KMS-11 (cell line): ENCODE data around the gene NKX1-1.

Experiments used
- H2AFZ ChIP-seq: fragments of 200-600 bp; sonication (generic); 2 replicates; pipeline ENCODE4 v1.6.1; 2016; ENCODE audit warnings: antibody characterized with exemption, mixed run types, low read depth
- H3K27ac ChIP-seq: fragments of 200-600 bp; sonication (generic); 2 replicates; pipeline ENCODE4 v1.6.1; 2016; ENCODE audit warnings: mild to moderate bottlenecking, mixed run types
- H3K27me3 ChIP-seq: fragments of 200-600 bp; sonication (generic); 2 replicates; pipeline ENCODE4 v1.6.1; 2017; ENCODE audit warnings: mild to moderate bottlenecking, low read depth, mixed run types, moderate library complexity; ENCODE audit not compliant: insufficient read depth
- H3K36me3 ChIP-seq: fragments of 200-600 bp; sonication (generic); 2 replicates; pipeline ENCODE4 v1.6.1; 2017; ENCODE audit warnings: mild to moderate bottlenecking, mixed run types; ENCODE audit not compliant: insufficient read depth
- H3K4me1 ChIP-seq: fragments of 200-600 bp; sonication (generic); 2 replicates; pipeline ENCODE4 v1.6.1; 2016; ENCODE audit warnings: mild to moderate bottlenecking, low read depth, mixed run types; ENCODE audit not compliant: poor library complexity, severe bottlenecking
- H3K4me2 ChIP-seq: fragments of 200-600 bp; sonication (generic); 2 replicates; pipeline ENCODE4 v1.7.0; 2016; ENCODE audit warnings: mild to moderate bottlenecking, mixed run types
- H3K4me3 ChIP-seq: fragments of 200-600 bp; sonication (generic); IDR thresholded peaks from 2 replicates; pipeline ENCODE4 v1.6.1; 2017; ENCODE audit warnings: low read depth, low read length, mixed read lengths; ENCODE audit not compliant: insufficient read depth
- H3K79me2 ChIP-seq: fragments of 200-600 bp; sonication (generic); 2 replicates; pipeline ENCODE4 v1.6.1; 2016; ENCODE audit warnings: low read depth, mixed run types; ENCODE audit not compliant: insufficient read depth
- H3K9ac ChIP-seq: fragments of 200-600 bp; sonication (generic); 2 replicates; pipeline ENCODE4 v1.6.1; 2016; ENCODE audit warnings: mild to moderate bottlenecking, mixed run types
- H4K20me1 ChIP-seq: fragments of 200-600 bp; sonication (generic); 2 replicates; pipeline ENCODE4 v1.6.1; 2016; ENCODE audit warnings: mild to moderate bottlenecking, mixed run types; ENCODE audit not compliant: insufficient read depth
- TF ChIP-seq, protein P1 (sequence below): fragments of 200-600 bp; sonication (generic); conservative IDR thresholded peaks from 2 replicates; pipeline ENCODE4 v1.6.1; 2017; ENCODE audit warnings: low read depth, mild to moderate bottlenecking, antibody characterized with exemption, low read length, moderate library complexity, mixed read lengths

The NKX1-1 gene

DNA sequence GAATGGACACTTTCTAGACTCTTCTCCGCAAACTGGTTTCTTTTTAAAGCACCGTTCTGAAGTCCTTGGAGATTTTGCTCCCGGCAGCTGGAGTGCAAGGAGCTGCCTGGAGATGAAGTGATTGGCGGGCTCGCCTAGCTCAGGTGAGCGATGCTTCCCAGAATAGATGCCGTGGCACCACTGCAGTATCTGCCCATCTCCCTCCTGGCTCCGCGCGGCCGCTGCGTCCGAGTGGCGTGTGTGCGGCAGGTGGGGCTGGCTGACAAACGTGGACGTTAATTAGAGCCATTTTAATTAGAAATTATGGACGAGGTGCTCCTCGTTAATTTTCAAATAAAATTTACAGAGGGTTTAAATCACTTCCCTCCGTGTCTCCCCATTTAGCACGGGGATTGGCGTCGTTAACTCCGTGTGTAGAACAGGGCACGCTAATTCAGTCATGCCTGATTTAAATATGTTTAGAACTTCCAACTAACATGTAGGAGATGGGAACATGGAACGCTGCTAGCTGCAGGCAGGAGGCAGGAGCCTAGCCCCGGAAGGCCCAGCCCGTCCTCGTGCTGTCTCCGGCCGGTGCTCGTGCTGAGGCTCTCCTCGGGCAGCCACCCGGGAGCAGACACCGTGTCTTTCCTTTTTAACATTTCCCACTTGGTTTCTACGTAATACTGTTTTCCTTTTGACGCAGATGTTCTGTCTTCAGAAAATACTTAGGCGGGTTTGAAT, 47.7 kb downstream of the NKX1-1 start:
- H3K27me3 ChIP-seq: no peaks in the 10 kb centered on the region
- no peaks in the 10 kb centered on the region for H4K20me1 ChIP-seq
- no peak overlapping the region for H3K4me3 ChIP-seq
- H3K9ac ChIP-seq: no peak overlapping the region
- TF ChIP-seq, protein P1, sequence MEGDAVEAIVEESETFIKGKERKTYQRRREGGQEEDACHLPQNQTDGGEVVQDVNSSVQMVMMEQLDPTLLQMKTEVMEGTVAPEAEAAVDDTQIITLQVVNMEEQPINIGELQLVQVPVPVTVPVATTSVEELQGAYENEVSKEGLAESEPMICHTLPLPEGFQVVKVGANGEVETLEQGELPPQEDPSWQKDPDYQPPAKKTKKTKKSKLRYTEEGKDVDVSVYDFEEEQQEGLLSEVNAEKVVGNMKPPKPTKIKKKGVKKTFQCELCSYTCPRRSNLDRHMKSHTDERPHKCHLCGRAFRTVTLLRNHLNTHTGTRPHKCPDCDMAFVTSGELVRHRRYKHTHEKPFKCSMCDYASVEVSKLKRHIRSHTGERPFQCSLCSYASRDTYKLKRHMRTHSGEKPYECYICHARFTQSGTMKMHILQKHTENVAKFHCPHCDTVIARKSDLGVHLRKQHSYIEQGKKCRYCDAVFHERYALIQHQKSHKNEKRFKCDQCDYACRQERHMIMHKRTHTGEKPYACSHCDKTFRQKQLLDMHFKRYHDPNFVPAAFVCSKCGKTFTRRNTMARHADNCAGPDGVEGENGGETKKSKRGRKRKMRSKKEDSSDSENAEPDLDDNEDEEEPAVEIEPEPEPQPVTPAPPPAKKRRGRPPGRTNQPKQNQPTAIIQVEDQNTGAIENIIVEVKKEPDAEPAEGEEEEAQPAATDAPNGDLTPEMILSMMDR: no peak
- H3K79me2 ChIP-seq: no peaks in the 10 kb centered on the region
- no peaks in the 10 kb centered on the region for H3K4me1 ChIP-seq
- H3K36me3 ChIP-seq: no peaks in the 10 kb centered on the region
- H3K4me2 ChIP-seq: no peak overlapping the region
- H2AFZ ChIP-seq: no peak overlapping the region
- H3K27ac ChIP-seq: no peak overlapping the region

DNA sequence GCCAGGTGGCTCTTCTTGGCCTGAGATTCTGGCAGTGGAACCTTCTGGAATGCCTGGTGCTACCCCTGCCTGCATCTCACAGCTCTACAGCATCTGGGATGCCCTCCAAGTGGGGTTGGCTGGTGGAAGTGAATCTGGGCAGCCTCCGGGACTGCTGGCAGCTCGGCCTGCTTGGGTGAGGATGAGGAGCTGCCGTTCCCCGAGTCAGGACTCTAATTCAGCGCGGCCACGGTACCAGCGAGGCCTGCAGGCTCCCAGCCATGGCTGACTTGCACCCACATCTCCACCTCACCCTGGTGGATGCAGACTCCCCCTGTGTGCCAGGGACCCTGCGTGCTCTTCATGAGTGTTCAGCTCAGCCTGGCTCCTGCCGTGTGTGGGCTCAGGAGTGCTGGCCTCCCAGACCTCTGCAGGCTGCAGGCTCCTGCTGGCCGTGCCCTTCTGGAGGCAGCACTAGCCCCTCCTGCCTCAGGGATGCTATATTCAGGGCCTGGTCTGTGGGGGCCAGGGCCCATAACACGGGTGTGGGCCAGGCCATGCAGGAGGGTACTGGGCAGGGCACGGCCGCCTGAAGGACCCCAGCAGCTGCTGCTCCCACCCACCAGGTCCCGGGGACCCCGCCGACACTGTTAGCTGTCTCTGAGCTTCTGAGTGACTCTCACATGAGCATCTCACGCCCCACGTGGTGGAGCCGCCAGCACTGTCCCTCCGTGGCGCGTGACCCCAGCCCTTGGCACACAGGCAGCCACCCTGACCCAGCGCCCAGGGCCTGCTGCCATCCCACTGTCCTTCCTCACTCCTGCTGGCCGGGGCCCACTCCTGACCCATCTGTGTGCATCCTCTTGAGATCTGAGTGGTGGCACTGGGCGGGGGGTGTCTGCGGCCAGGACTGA, 48.6 kb downstream of the NKX1-1 start:
- H4K20me1 ChIP-seq: no peaks in the 10 kb centered on the region
- H2AFZ ChIP-seq: no peak overlapping the region
- no peaks in the 10 kb centered on the region for H3K4me1 ChIP-seq
- no peak overlapping the region for H3K9ac ChIP-seq
- H3K4me3 ChIP-seq: no peak overlapping the region
- H3K36me3 ChIP-seq: no peaks in the 10 kb centered on the region
- H3K4me2 ChIP-seq: no peak overlapping the region
- TF ChIP-seq, protein P1: no peak
- H3K79me2 ChIP-seq: no peaks in the 10 kb centered on the region
- H3K27me3 ChIP-seq: no peaks in the 10 kb centered on the region
- H3K27ac ChIP-seq: no peak overlapping the region

DNA sequence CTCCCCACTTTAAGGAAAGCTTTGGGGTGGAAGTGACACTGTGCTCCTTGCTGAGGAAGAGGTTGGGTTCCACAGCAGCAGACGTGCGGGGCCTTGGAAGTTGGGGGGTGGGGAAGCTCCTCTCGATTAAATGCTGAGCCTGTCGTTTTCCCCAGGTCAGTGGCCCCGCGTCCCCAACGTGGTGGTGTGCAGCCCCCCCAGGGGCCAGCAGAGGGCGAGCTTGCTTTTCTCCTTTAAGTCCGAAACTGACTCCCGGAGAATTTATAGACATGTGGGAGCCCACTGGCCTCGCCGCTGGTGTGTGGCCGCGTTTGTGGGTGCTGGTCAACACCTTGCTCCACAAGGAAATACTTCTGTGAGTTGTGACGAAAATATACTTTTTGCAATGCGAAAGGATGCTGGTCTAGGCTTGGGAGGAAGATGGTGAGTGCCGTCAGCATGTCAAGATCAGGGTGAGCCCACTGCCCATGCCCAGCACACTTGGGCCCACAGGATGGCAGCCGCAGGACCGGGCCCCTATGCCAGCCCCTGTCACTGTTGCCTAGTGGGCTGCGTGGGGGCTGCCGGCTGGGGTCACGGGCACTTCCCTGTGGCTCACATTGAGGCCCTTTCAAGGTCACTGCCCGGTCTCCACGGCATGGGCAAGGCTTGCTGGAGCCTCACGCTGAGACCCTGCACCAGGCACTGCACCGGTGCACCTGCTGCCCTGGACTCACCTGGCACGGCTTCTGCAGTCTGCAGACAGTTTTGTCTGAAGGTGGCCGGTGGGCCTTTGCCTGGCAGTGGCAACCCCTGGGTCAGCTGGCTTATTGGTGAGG, 49.9 kb downstream of the NKX1-1 start:
- Histone ChIP-seq H3K36me3 (no peaks in the 10 kb centered on the region), H3K4me2 (no peak overlapping the region), H3K4me3 (no peak overlapping the region), H3K27me3 (no peaks in the 10 kb centered on the region), H2AFZ (no peak overlapping the region), H3K4me1 (no peaks in the 10 kb centered on the region), H3K9ac (no peak overlapping the region), H3K79me2 (no peaks in the 10 kb centered on the region), H4K20me1 (no peaks in the 10 kb centered on the region), H3K27ac (no peak overlapping the region)
- TF ChIP-seq, protein P1: peak; percentile 39

DNA sequence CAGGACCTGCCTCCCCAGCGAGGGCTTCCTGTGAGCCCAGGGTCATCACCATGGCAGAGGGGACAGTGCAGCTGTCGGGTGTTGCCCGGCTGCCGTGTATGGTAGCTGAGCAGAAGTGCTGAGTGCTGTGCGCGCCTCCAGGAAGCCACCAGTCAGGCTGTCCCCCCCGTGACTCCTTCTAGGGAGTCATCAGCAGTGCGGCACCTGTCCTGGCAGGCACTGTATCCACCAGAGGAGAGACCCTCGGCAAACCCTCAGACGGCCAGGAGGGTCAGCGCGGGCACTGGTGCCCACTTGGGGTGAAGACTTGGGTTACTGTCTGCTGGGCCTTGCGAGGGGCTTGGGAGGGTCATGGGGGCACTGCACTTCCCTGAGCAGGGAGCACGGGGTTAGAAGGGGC, 50.9 kb downstream of the NKX1-1 start:
- Histone ChIP-seq H3K79me2 (no peaks in the 10 kb centered on the region), H3K4me3 (no peak overlapping the region), H3K4me2 (no peak overlapping the region), H2AFZ (no peak overlapping the region), H3K27ac (no peak overlapping the region), H3K9ac (no peak overlapping the region), H3K4me1 (no peaks in the 10 kb centered on the region), H3K27me3 (no peaks in the 10 kb centered on the region), H4K20me1 (no peaks in the 10 kb centered on the region), H3K36me3 (no peaks in the 10 kb centered on the region)
- TF ChIP-seq, protein P1: no peak
